GM13977 (cell line): ENCODE results near the gene BRD8.
"Not testable (repeated sequence)": the region's sequence is repeated elsewhere in the genome, so short reads cannot be mapped to it uniquely, and the experiment has no call there.

Experiments
- DNase-seq: peaks from one replicate; pipeline ENCODE4 v3.0.0; 2012; ENCODE audit warnings: low spot score
- in situ Hi-C: fragments of 300-500 bp; cut with MboI; formaldehyde crosslinking; loops from one replicate; pipeline ENCODE4 v1.12.0; 2022; ENCODE audit warnings: low sequenced_read_pairs, low pct_unique_long_range_greater_than_20kb, mixed read lengths, inconsistent platforms; ENCODE audit not compliant: unreplicated experiment
- TF ChIP-seq, protein P1 (sequence below): IDR thresholded peaks from 2 replicates; pipeline ENCODE4 v1.5.1; 2012; ENCODE audit warnings: mild to moderate bottlenecking, control low read depth; ENCODE audit not compliant: insufficient read depth; ENCODE audit errors: extremely low read depth, missing control alignments

Gene BRD8

DNA sequence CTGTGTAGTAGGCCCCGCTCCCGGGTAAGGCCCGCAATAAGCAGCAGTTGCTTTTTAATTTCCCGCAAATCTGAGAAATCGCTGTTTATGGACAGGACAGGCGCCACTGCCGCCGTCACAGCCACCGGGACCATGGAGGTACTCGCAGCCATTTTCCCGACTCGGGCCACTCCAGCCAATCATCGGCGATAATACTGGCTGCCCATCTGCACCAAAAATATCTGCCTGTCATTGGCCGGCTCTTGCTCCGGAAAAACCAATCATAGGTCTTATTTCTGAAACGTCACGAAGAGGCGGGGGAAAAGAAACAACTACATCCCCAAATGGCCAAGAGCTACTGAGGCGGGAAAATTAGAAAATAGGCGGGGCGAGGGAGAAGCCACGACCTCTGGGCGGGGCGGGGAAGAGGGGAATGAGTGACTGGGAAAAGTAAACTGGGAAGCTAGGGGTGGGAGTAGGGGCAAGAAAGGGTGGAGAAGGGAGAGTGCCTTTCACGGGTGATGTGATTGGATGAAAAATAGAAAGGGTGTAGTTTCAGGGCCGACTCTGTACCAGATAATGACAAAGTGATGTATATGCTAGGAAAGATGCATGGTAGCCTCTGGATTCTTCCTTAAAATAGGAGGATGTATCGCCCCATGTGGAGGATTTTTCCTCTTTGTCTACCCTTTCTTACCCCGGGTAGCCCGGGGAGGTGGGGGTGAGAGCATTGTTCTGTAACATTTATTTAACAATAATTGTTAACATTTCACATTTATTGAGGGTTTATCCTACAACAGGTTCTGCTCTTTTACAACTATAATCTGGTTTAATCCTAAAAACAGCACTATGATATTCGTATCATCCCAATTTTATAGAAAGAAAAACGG, 35.0 kb upstream of the BRD8 start, which contains the start of gene CDC23:
CDC23 (minus strand) TSS at position 163 of the 869 bp plus-strand sequence; CDS start at position 152, 11 bp downstream.
- TF ChIP-seq, protein P1, sequence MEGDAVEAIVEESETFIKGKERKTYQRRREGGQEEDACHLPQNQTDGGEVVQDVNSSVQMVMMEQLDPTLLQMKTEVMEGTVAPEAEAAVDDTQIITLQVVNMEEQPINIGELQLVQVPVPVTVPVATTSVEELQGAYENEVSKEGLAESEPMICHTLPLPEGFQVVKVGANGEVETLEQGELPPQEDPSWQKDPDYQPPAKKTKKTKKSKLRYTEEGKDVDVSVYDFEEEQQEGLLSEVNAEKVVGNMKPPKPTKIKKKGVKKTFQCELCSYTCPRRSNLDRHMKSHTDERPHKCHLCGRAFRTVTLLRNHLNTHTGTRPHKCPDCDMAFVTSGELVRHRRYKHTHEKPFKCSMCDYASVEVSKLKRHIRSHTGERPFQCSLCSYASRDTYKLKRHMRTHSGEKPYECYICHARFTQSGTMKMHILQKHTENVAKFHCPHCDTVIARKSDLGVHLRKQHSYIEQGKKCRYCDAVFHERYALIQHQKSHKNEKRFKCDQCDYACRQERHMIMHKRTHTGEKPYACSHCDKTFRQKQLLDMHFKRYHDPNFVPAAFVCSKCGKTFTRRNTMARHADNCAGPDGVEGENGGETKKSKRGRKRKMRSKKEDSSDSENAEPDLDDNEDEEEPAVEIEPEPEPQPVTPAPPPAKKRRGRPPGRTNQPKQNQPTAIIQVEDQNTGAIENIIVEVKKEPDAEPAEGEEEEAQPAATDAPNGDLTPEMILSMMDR: no peak
- in situ Hi-C loops: no loop called here
- peak; percentile 98 for DNase-seq

DNA sequence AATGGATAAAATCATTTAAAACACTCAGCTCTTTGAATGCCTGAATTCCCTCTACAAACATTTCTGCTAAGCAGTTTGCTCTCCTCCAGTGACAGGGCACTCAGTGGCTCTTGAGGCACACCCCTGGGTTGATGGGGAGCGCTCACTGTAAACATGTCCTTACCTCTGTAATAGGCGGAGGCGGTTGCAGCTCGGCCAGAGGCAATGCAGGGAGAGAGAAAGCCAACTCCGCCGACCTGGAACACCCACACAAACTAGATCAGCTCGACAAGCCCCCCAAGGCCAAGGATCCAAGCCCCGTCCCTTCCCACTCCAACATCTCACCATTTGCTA, 34.4 kb upstream of the BRD8 start:
- DNase-seq: peak; percentile 20
- TF ChIP-seq, protein P1: no peak
- in situ Hi-C loops: no loop called here

DNA sequence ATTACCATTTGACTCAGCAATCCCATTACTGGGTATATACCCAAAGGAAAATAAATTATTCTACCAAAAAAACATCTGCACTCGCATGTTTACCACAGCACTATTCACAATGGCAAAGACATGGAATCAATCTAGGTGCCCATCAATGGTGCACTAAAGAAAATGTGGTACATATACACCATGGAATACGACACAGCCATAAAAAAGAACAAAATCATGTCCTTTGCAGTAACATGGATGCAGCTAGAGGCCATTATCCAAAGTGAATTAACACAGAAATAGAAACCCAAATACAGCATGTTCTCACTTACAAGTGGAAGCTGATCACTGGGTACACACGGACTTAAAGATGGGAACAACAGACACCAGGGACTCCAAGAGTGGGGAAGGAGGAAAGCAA, 32.6 kb upstream of the BRD8 start:
- in situ Hi-C loops: no loop called here
- no peak for DNase-seq
- TF ChIP-seq, protein P1: no peak

DNA sequence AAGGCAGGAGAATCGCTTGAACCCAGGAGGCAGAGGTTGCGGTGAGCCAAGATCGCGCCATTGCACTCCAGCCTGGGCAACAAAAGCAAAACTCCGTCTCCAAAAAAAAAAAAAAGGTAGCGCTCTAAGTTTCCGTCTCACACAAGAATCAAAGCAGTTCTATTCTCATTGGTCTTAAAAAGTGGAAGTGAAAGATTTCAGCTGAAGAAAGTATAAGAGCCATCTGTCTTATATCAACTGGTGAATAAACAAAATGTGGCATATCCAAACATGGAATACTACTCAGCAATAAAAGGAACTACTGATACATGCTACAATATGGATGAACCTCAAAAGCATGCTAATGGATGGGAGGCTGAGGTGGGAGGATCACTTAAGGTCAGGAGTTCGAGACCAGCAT, 15.4 kb upstream of the BRD8 start:
- DNase-seq: not testable (repeated sequence)
- in situ Hi-C loops: loop anchor here (25.0 kb wide), 1 partner anchor 218 kb away; no protein-coding TSS in a partner anchor

DNA sequence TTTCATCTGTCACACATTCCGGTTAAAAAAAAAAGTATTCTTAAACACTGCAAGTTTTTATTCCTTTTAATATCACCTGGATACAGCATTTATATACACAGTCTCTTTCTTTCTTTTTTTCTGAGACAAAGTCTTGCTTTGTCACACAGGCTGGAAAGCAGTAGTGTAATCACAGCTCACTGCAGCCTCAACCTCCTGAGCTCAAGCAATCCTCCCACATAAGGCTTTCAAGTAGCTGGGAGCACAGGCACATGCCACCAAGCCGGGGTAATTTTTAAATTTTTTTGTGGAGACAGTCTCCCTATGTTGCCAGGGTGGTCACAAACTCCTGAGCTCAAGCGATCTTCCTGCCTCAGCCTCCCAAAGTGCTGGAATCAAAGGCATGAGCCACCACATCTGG, 14.4 kb upstream of the BRD8 start:
- DNase-seq: no peak
- in situ Hi-C loops: loop anchor here (25.0 kb wide), 1 partner anchor 219 kb away; no protein-coding TSS in a partner anchor
- TF ChIP-seq, protein P1: no peak

DNA sequence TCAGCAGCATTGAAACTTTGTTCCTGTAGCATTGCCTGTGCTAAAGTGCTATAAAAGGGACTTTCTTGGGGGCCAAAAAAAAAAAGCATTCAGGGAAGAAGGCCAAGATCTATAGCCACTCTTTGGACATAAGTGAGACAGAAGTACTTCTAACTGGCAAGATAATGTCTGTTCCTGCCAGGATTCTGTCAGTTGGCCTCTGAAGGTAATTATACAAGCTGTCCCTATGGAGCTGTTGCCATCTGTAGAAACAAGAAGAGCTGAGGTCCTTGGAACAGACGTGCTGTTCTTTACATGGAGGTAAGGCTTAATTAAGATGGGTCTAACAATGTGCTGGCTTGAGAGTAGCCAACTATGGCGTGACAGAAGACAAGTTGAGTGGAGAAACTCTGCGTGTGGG, 10.2 kb upstream of the BRD8 start:
- in situ Hi-C loops: loop anchor here (25.0 kb wide), 1 partner anchor 224 kb away; no protein-coding TSS in a partner anchor

More for the DNA sequence above, 10.2 kb upstream of the BRD8 start:
- DNase-seq: no peak
- TF ChIP-seq, protein P1: no peak
